Daoy (cell line): Measurements from ENCODE around the gene SOX5. TPM values are rescaled to one million over a fixed set of nuclear protein-coding genes. Genes with fewer than 3 reads are reported as not detected.
"Not testable (repeated sequence)": the region's sequence is repeated elsewhere in the genome, so short reads cannot be mapped to it uniquely, and the experiment has no call there.

Source experiments
- DNase-seq: peaks from one replicate; pipeline ENCODE4 v3.0.0-alpha.2; 2015; ENCODE audit warnings: low read depth
- total RNA-seq: library from RNA; depleted of rRNA; stranded (reverse); fragments of >200 nt; shearing (Covaris generic); gene quantifications from 2 replicates; pipeline ENCODE4 v1.2.3, GENCODE V29; 2014

SOX5 gene
- total RNA-seq, 1 experiment from 2014 or later: 2.0 TPM

DNA sequence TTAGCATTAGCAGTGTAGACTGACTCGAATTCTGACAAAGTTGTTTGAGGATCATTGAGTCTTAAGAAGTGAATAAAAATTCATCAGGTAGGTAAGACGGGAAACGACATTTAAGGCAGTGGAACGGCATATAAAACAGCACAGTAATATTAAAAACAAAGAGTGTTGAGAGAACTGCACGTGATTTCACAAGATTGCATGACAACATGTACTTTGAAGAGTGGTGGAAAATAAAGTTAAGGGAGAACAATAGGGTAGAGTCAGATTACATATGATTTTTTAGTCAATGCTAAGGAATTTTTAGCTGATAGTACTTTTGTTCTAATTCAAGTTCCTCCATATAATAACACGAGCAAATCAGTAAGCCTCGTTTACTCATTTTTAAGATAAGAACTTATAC, 115.4 kb downstream of the SOX5 start:
- no peak for DNase-seq

DNA sequence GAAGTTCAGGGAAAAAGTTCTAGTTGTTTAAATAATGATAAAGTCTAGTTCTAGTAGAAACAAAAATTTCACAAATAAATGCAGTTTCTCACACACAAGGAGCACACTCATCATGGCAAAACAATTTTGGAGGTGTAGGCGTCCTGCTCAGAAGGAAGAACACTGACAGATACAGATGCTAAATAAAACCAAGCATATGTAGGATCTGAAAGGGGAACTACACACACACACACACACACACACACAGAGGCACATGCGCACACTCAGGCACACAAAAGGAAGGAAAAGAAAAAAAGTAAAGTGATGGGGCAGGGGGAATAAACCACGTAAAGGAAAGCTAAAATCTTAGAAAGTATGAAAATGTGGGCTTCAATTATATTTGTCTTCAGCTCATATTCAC, 117.7 kb downstream of the SOX5 start:
- no peak for DNase-seq

DNA sequence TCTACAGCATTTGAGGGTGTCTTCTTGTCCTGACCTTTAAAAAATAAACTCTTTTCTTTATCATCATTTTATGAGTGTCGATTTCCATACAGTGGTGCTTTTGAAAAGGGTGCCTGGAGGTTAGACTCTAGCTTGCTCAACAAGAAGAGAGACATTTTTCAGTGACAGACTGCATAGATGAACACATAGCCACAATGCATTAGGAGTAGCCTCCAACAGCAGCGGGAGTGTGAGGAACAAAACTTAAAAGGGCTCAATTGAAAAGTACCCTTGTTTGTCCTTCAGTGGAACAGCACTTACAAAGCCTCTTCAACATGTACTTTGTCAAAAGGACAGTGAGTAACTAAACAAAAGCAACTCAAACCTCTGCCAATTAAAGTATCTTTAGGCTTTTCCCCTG, 119.3 kb downstream of the SOX5 start:
- no peak for DNase-seq

DNA sequence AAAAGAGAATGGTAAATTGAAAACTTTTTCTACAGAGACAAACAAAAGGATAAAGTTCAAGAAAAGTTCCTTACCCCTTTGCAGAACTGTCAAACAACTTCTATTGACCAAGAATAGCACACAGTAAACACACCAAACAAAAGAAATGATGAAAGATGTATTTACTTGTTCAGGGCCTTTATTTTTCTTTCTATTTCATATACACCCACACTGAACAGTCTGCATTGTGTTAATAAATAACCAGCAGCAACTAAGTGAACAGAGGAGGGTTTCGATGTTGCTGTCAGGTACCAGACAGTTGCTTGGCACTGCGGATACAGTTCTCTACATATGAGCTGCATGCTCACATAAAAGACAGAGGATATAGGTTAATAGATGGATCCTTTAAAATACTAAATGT, 122.1 kb downstream of the SOX5 start:
- no peak for DNase-seq

DNA sequence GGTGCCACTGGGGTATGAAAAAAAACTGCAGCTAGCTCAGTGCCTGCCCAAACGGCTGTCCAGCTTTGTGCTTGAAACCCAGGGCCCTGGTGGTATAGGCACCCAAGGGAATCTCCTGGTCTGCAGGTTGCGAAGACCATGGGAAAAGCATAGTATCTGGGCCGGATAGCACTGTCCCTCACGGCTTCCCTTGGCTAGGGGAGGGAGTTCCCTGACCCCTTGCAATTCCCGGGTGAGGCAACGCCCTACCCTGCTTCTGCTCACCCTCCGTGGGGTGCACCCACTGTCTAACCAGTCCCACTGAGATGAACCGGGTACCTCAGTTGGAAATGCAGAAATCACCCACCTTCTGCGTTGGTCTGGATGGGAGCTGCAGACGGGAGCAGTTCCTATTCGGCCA, 124.3 kb downstream of the SOX5 start:
- not testable (repeated sequence) for DNase-seq

DNA sequence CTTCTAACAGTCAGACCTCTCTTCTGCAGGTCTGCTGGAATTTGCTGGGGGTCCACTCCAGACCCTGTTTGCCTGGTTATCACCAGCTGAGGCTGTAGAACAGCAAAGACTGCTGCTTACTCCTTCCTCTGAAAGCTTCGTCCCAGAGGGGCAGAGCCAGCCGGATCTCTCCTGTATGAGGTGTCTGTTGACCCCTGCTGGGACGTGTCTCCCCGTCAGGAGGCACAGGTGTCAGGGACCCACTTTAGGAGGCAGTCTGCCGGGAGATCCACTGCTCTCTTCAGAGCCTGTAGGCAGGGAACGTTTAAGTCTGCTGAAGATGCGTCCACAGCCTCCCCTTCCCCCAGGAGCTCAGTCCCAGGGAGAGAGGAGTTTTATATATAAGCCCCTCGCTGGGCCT, 125.1 kb downstream of the SOX5 start:
- DNase-seq: no peak

DNA sequence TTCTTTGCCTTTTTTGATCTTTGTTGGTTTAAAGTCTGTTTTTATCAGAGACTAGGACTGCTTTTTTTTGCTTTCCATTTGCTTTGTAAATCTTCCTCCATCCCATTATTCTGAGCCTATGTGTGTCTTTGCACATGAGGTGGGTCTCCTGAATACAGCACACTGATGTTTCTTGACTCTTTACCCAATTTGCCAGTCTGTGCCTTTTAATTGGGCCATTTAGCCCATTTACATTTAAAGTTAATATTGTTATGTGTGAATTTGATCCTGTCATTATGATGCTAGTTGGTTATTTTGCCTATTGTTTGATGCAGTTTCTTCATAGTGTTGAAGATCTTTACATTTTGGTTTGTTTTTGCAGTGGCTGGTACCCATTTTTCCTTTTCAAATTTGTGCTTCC, 126.6 kb downstream of the SOX5 start:
- DNase-seq: not testable (repeated sequence)

DNA sequence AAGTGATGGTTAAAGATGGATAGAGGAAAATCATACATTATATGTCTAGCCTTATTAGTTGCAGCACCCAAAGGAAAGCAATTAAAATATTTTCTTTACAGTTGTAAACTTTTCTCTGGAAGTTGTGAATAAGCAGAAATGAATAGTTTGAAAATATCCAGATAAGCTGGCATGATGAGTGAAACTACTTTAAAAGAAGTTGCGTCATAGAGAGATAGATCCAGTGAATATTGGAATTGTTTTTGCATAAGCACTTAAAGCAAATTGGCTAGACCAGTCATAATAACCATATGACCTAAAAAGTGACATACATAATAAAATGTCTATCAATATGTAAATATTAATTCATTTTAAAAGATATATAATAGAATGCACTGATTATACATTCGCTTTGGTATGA, 132.1 kb downstream of the SOX5 start:
- no peak for DNase-seq

DNA sequence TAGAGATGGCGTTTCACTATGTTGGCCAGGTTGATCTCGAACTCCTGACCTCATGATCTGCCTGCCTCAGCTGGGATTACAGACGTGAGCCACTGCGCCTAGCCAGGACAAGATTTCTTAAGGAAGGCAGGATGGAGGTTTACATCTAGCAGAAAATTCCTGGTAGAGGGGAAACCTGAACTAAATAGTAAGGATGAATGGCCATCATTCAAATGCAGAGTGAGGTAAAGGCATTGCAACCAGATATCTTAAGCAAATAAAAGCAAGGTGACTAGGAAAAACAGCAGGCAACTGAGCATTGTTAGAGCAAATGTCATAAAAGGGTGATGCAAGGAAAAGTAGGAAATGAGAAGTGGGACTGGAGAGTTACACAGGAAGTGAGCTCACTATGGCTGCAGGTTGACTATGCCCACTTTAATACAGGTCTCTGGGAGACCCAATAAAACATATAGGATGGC, 133.0 kb downstream of the SOX5 start:
- no peak for DNase-seq

DNA sequence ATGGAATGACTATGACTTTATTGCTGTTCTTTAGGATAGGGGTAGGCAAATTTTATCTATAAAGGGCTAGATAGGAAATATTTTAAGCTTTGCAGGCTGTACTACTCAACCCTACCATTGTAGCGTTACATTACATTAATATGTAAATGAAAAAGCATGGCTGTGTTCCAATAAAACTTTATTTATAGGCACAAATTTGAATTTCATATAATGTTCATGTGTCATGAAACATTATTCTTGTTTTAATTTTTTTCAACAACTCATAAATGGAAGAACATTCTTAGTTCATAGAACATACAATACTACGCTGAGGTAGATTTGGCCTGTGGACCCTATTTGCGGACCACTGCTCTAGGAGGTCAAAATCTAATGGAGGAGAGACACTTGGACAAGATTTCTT, 133.7 kb downstream of the SOX5 start:
- DNase-seq: no peak

DNA sequence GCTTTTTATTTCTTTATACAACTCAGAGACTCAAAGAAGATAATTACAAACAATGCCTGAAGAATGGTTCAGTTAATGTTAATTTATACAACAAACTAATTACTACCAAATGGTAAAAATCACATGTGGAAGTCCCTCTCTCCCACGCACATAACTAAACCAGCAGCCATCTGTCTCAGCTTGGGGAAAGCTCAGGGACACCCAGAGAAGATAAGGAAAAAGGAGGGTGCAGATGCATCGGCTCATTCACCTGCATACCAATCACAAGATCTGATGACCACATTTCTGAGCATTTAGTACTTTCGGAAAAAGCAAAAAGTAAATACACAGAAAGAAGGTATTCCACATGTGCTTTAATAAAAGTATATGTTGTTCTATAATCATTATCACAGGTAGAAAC, 136.3 kb downstream of the SOX5 start:
- DNase-seq: no peak

DNA sequence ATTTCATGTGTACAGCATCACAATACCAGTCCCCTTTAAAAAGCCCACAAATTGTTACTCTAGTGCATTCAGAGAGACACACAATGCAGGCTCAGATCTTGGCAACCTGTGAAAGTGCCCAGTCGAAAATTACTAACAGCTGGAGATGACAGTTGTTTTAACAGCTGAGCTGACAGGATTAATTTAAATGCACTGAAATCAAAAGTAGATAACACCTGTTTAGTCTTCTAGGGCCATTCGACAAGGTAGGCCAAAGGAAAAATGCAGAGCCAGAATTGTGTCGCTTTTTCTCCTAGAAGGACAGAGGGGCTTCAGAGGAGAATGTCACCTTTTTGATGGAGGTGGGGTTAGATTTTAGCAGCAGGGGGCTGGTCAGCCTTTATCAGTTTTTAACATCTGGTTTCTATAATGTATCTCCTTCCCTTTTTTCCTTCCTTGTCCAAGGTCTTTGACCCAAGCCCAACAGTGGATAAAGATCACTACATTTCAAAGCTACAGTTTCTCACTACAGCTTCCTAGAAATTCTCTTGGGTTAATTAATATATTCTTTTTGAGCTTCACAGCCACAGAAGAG, 139.1 kb downstream of the SOX5 start:
- DNase-seq: no peak

DNA sequence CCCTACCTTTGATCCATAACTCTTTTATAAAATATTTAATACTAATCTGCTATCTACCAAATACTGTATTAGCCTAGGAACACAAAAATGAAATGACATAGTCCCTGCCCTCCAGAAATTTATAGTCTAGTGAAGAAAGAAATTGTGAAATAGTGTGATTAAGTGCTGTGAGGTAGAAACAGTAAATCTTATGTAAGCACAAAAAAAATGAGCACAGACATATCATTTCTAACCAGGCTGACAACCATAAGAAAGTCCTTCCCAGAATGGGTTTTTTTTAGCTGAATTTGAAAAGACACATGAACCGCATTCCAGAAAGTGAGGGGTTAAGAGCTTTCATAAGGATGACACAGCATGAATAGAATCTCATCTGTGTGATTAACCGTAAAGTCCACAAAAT, 145.9 kb downstream of the SOX5 start:
- DNase-seq: no peak

DNA sequence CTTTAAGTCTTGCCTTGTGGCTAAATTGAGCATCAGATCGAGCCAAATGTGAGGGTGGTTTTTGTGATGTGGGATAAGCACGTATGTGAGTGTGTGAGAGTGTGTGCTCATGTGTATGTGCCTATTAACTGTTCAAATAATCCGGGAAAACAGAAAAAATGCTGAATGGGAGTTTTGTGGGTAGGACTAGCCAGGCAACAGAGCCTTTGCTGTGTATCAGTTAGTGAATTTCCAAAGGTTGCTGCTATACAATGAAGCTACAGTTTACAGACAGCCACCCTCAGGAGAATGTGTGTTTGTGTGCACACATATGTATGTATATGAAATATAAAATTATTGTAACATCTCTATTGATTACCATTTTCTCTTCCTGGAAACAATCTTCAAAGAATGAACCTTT, 154.0 kb downstream of the SOX5 start:
- no peak for DNase-seq

DNA sequence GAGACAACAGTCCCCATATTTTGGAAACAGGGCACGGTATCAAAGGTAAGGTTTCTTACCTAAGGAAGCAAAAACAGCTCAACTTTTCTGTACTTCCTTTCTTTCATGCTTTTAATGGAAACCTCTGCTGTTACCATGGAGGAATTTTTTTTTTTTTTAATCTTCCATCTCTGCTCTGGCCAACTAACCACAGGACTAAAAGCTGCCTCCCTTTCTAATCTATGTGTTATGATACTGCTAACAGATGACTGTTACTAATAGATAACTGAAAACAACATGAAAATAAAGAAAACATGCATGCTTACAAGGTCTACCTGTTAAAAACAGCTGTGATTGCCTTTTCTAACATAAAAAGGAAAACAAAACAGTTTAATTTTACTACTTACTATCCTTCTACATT, 168.4 kb downstream of the SOX5 start:
- no peak for DNase-seq

DNA sequence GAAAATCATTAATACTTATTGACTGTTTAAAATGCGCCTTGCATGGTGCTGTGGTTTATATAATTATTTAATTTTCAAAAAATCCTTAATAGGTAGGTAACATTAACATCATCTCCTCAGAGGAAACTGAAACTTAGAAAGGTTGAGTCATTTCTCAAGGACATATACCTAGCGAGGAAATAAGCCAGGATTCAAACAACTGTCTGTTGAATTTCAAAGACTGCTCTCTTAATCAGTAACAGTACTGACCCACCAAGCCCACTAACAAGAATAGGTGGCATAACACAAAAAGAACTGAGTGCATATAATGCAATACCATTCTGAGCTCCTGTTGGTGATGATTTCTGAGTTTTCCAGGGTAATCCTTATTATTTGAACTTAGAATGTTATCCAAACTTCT, 174.3 kb downstream of the SOX5 start:
- DNase-seq: no peak

DNA sequence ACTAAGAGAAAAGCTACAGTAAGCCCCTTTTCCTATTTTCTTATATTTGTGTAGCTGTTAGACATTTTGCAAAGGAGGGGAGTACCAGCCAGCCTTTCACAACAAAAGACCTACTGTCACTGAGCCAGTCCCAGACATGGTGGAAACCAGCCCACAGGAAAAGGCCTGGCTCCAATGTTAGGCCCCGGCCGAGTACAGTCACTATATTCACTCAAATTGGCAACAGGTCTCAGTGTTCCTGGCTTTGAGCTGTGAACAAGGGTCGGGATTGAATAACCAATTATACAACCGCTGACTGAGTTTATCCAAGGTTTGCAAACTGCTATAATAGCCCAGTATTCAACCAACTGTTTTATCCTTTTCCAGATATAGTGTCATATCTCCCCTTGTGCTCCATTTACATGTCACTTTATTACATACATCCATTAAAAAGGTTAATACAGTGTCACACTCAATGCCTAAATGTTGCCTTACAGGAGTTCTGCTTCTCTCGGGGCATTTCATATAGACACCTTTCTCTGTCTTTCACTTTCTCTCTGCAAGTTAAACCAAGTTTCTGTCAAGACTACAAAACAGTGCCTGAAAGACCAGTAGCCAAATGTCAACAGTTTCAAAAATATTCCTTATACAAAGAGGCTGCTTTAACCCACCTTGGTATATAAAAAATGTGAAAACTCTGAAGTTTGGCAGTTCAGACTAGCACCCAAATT, 178.1 kb downstream of the SOX5 start:
- DNase-seq: peak; percentile 6

DNA sequence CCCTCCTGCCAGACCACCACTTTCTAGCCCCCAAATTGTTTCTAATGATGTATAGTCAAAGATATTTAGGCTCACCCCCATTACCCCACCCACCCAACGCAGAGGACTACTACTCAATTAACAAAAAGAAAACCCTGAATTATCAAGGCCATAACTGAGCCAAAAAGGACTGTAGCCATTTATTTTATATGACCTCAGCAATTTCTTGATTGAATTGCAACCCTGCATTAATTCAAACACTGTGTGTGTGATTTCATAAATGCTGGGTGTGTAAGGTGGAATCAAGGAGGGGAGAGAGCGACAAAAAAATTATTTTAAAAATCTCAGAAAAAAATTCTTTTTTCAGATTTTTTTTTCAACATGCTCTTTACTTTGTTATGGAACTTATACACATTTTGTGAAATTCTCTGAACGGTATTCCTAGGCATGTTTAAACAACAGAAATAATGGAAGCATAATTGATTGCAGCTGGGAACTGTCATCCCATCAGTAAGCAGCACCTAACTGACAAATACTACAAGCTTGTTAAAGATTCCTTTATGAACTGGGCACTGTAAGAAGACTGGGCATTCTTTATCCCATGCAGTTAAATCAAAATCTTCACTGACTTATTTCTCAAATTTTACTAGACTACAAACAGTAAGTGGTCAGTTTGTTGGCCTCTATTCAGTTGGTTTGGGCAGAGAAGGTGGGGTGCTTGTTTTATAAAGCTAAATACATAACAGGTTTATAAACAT, 179.1 kb downstream of the SOX5 start:
- no peak for DNase-seq

DNA sequence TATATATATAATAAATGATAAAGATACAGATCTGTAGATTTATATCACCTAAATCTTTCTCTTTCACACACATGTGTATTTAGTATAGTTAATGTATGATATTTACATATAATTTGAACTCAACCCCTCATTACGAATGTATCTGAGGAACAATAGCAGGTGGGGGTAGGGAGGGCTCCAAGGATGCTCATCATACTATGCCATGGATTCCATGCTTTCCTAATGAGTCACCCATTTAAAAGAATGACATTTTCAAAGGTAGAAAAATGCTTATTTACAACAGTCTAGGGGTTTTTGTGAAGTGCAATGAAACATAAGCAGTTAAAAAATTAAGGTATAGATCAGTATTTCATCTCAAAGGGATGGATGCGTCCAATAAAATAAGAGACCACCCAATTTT, 181.6 kb downstream of the SOX5 start:
- no peak for DNase-seq

DNA sequence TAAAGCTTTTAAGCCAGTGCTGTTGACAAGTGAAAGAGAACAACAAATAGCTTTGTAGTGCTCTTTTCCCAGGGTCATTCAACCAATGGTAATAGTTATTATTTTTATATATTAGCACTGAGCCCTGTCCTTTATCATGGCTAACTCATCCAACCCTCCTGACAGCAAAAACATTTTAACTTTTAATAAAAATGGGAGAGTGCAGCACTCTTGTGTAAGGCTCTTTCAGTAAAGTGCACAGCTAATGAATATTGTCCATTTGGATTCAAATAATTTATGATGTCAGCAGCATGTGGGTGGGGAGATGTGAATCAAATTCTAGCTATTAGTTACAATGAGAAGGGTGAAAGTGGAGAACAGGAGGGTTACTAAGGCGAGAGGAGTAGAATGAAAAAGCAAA, 185.7 kb downstream of the SOX5 start:
- no peak for DNase-seq

DNA sequence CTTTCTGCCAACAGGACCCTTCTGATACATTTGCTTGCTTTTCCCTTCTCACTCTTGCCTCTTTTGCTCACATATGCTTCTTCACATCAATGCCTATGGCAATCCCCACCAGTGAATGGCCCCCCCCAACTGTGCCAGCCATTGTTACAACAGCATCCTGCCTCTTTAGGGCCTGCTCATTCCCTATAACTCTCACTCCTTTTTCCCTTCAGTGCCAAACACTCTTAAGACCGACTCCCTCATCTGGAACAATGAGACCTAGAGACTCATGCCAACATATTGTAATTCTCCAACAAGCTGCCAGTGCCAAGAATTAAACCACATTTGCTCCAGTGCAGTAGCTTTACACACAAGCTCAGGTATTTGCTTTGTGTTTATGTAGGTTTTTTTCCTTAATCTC, 189.0 kb downstream of the SOX5 start:
- no peak for DNase-seq

DNA sequence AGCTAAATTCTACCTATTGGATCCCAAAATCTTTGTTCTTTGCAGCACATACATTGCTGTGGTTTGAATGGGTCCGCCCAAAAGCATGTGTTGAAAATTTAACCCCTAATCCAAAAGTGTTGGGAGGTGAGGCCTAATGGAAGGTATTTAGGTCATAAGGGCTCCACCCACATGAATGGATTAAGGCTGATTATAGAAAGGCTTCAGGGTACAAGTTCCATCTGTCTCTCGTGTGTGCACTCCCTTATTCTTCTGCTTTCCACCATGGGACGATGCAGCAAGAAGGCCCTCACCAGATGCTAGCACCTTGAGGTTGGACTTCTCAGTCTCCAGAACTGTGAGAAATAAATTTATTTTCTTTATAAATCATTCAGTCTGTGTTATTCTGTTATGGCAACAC, 190.9 kb downstream of the SOX5 start:
- no peak for DNase-seq

DNA sequence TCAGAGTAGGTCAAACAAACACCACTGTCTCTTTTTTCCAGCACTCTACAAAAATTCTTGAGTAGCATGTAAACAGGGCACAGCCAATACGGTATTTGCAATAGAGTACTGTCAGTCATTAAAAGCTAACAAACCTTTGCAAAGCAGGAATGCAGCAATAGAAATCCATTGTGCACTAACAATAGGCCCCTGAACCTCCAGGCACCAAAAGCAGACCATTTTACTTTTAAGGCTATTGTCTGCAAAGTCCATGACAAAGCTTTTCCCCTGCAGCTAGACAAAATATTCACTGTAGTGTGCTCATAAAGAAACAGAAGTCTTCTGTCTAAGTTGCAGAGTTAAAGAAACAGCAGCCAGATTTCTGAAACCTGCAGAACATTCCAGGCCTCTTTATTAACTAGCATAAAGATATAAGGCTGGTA, 191.9 kb downstream of the SOX5 start:
- DNase-seq: no peak
